ENCODE data around the gene FGFBP1. TPM values are rescaled to one million over a fixed set of nuclear protein-coding genes. Genes with fewer than 3 reads are reported as not detected.
"Not testable (repeated sequence)": the region's sequence is repeated elsewhere in the genome, so short reads cannot be mapped to it uniquely, and the experiment has no call there.

The FGFBP1 gene
- total and polyA plus RNA-seq, 4 donors: 7.1 to 45.7 (median 19.7) TPM; not detected in 1

GRCh38 chr4:15917297-15917696 lies 21.2 kb downstream of the FGFBP1 start:
- peaks cover 0 to 4% (median 0%) of the 10 kb centered on the region in 5 donors for H3K4me1 ChIP-seq (ENCODE audit: control insufficient read depth in 5 of 5, insufficient read depth in 5 of 5, low read length in 5 of 5)
- no peak for DNase-seq
- no peaks in the 10 kb centered on the region for H3K9me3 ChIP-seq (ENCODE audit: control insufficient read depth in 4 of 4, insufficient read depth in 3 of 4, low read length in 3 of 4)
- no peak overlapping the region for H3K4me3 ChIP-seq
- TF ChIP-seq CTCF (IDR thresholded peaks at IDR 0.05; ENCODE audit: control extremely low read depth, extremely low read depth): no peak
- no peak overlapping the region for H3K9ac ChIP-seq (ENCODE audit: insufficient read depth in 1 of 2, low read length in 2 of 2)
- ATAC-seq (ENCODE audit: insufficient read depth, low FRiP score): no peak
- 67 to 99% methylated on average over 2 of the region's 2 CpGs for WGBS, 2 donors
- H3K27me3 ChIP-seq (ENCODE audit: control insufficient read depth in 3 of 3, insufficient read depth in 3 of 3, low read length in 2 of 3): peaks cover 0 to 2% (median 0%) of the 10 kb centered on the region in 3 donors
- no peaks in the 10 kb centered on the region for H3K36me3 ChIP-seq (ENCODE audit: control insufficient read depth in 4 of 4, insufficient read depth in 4 of 4, low read length in 4 of 4)
- no peak overlapping the region for H3K27ac ChIP-seq (ENCODE audit: low read depth in 1 of 2, low read length in 1 of 2)

DNA sequence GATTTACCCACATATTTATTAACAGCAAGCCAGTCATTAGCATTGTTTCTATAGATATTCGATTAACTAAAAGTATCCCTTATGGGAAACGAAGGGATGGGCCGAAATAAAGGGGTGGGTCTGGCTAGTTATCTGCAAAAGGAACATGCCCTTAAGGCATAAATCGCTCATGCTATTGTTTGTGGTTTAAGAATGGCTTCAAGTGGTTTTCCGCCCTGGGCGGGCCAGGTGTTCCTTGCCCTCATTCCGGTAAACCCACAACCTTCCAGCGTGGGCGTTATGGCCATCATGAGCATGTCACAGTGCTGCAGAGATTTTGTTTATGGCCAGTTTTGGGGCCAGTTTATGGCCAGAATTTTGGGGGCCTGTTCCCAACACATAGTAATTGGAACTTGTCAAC lies 22.2 kb downstream of the FGFBP1 start:
- not testable (repeated sequence) for ATAC-seq (ENCODE audit: insufficient read depth, low FRiP score); DNase-seq; H3K4me3 ChIP-seq; H3K27ac ChIP-seq (ENCODE audit: low read depth in 1 of 2, low read length in 1 of 2); H3K9ac ChIP-seq (ENCODE audit: insufficient read depth in 1 of 2, low read length in 2 of 2); H3K9me3 ChIP-seq (ENCODE audit: control insufficient read depth in 4 of 4, insufficient read depth in 3 of 4, low read length in 3 of 4); H3K4me1 ChIP-seq (ENCODE audit: control insufficient read depth in 5 of 5, insufficient read depth in 5 of 5, low read length in 5 of 5); H3K27me3 ChIP-seq (ENCODE audit: control insufficient read depth in 3 of 3, insufficient read depth in 3 of 3, low read length in 2 of 3); H3K36me3 ChIP-seq (ENCODE audit: control insufficient read depth in 4 of 4, insufficient read depth in 4 of 4, low read length in 4 of 4)
- 89 to 93% methylated on average over 9 of the region's 9 CpGs for WGBS, 2 donors

DNA sequence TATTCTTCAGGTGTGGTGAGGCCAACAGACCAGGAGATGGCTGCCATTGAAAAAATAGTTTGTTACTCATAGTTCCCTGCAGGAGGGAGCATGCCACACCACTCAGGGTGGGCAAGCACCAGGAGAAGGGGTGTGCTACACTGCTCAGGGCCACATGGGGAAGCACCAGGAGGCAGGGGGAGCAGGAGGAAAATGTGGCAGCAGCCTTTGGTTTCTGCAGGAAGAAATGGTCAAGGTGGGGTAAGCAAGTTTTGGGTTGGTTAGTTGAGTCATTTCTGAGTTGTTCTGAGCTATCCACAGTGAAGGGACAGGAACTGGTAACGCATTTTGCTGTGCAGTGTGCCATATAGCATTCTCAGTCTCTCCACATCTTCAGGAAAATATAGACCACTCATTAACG lies 23.8 kb downstream of the FGFBP1 start:
- Histone ChIP-seq H3K4me3 (no peak overlapping the region), H3K36me3 (ENCODE audit: control insufficient read depth in 4 of 4, insufficient read depth in 4 of 4, low read length in 4 of 4) (no peaks in the 10 kb centered on the region), H3K9ac (ENCODE audit: insufficient read depth in 1 of 2, low read length in 2 of 2) (no peak overlapping the region), H3K27me3 (ENCODE audit: control insufficient read depth in 3 of 3, insufficient read depth in 3 of 3, low read length in 2 of 3) (peaks cover 0 to 2% (median 0%) of the 10 kb centered on the region in 3 donors), H3K4me1 (ENCODE audit: control insufficient read depth in 5 of 5, insufficient read depth in 5 of 5, low read length in 5 of 5) (peaks cover 0 to 4% (median 0%) of the 10 kb centered on the region in 5 donors), H3K27ac (ENCODE audit: low read depth in 1 of 2, low read length in 1 of 2) (no peak overlapping the region), H3K9me3 (ENCODE audit: control insufficient read depth in 4 of 4, insufficient read depth in 3 of 4, low read length in 3 of 4) (no peaks in the 10 kb centered on the region)
- no peak for TF ChIP-seq CTCF (IDR thresholded peaks at IDR 0.05; ENCODE audit: control extremely low read depth, extremely low read depth)
- DNase-seq (no peak), ATAC-seq (ENCODE audit: insufficient read depth, low FRiP score) (no peak)
- 85 to 90% methylated on average over 2 of the region's 2 CpGs for WGBS, 2 donors

DNA sequence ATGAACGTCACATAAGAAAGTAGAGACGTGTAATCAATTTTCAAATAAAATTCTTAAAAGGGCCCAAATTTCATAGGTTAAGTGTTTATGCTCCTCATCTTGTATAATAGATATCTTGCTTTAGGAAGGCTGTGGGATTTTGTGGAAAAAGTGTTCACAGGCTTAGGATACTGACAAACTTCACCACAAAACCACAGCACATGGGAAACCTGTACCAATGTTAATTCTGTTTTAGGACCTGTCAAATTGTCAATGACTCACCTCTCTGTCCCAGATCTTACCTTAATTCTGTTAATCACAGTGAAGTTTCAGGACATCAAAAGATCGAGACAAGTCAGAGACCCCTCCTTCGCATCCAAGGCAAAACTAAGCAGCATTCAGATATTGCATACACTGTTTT lies 24.2 kb downstream of the FGFBP1 start:
- H3K4me1 ChIP-seq (ENCODE audit: control insufficient read depth in 5 of 5, insufficient read depth in 5 of 5, low read length in 5 of 5): peaks cover 0 to 4% (median 0%) of the 10 kb centered on the region in 5 donors
- ATAC-seq (ENCODE audit: insufficient read depth, low FRiP score) (no peak), DNase-seq (no peak)
- no peaks in the 10 kb centered on the region for H3K9me3 ChIP-seq (ENCODE audit: control insufficient read depth in 4 of 4, insufficient read depth in 3 of 4, low read length in 3 of 4)
- H3K9ac ChIP-seq (ENCODE audit: insufficient read depth in 1 of 2, low read length in 2 of 2): no peak overlapping the region
- H3K27ac ChIP-seq (ENCODE audit: low read depth in 1 of 2, low read length in 1 of 2): no peak overlapping the region
- no peak overlapping the region for H3K4me3 ChIP-seq
- H3K27me3 ChIP-seq (ENCODE audit: control insufficient read depth in 3 of 3, insufficient read depth in 3 of 3, low read length in 2 of 3): peaks cover 0 to 2% (median 0%) of the 10 kb centered on the region in 3 donors
- no peak for TF ChIP-seq CTCF (IDR thresholded peaks at IDR 0.05; ENCODE audit: control extremely low read depth, extremely low read depth)
- no peaks in the 10 kb centered on the region for H3K36me3 ChIP-seq (ENCODE audit: control insufficient read depth in 4 of 4, insufficient read depth in 4 of 4, low read length in 4 of 4)
- 95 to 96% methylated on average over 4 of the region's 4 CpGs for WGBS, 2 donors
